Kidney epithelial cell (primary cell): ENCODE results near the gene CDYL. TPM values are rescaled to one million over a fixed set of nuclear protein-coding genes. Genes with fewer than 3 reads are reported as not detected.

Source experiments
- DNase-seq: peaks from one replicate; pipeline ENCODE4 v3.0.0-alpha.2; 2010; ENCODE audit warnings: low read depth
- H3K27me3 ChIP-seq: 2 replicates; pipeline ENCODE4 v1.6.0; 2011; ENCODE audit warnings: low read length; ENCODE audit not compliant: control insufficient read depth, insufficient read depth
- H3K36me3 ChIP-seq: 2 replicates; pipeline ENCODE4 v1.5.1; 2011; ENCODE audit warnings: low read length; ENCODE audit not compliant: control insufficient read depth, insufficient read depth
- H3K4me3 ChIP-seq: 2 replicates; pipeline ENCODE4 v1.5.1; 2011; ENCODE audit warnings: low read depth, mild to moderate bottlenecking, control low read depth, low read length
- total RNA-seq: library from RNA; depleted of rRNA; stranded (reverse); fragments of >200 nt; gene quantifications from 2 replicates; pipeline ENCODE4 v1.2.3, GENCODE V29; 2015
- TF ChIP-seq, protein P1 (sequence below): IDR thresholded peaks from 2 replicates; pipeline ENCODE4 v1.5.1; 2011; ENCODE audit warnings: mild to moderate bottlenecking, moderate library complexity, low read length, control low read depth, inconsistent platforms; ENCODE audit not compliant: insufficient read depth, poor library complexity, severe bottlenecking

Gene CDYL
- total RNA-seq, 1 donor from 2014 or later = 46.7 TPM

DNA sequence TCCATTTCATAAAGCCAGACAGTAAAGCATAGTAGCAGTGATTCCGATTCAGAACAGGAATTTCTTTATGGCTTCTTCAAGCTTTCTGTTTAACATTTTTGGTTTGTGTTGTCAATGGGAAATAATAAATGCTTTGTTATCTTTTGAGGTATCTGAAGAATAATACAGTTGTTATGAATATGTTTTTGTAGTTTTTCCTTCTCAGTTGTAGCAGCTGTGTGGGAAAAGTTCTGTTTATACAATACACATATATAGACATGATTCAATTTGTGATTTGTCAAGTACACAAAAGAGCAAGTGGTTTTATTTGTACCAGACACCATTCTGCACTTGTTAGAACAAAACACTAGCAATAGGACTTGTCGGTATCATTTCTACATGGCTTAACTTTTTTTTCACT is 96.6 kb downstream of the CDYL start:
- TF ChIP-seq, protein P1, sequence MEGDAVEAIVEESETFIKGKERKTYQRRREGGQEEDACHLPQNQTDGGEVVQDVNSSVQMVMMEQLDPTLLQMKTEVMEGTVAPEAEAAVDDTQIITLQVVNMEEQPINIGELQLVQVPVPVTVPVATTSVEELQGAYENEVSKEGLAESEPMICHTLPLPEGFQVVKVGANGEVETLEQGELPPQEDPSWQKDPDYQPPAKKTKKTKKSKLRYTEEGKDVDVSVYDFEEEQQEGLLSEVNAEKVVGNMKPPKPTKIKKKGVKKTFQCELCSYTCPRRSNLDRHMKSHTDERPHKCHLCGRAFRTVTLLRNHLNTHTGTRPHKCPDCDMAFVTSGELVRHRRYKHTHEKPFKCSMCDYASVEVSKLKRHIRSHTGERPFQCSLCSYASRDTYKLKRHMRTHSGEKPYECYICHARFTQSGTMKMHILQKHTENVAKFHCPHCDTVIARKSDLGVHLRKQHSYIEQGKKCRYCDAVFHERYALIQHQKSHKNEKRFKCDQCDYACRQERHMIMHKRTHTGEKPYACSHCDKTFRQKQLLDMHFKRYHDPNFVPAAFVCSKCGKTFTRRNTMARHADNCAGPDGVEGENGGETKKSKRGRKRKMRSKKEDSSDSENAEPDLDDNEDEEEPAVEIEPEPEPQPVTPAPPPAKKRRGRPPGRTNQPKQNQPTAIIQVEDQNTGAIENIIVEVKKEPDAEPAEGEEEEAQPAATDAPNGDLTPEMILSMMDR = no peak
- Histone ChIP-seq H3K27me3 (no peaks in the 10 kb centered on the region), H3K36me3 (no peaks in the 10 kb centered on the region), H3K4me3 (no peak overlapping the region)
- no peak for DNase-seq

DNA sequence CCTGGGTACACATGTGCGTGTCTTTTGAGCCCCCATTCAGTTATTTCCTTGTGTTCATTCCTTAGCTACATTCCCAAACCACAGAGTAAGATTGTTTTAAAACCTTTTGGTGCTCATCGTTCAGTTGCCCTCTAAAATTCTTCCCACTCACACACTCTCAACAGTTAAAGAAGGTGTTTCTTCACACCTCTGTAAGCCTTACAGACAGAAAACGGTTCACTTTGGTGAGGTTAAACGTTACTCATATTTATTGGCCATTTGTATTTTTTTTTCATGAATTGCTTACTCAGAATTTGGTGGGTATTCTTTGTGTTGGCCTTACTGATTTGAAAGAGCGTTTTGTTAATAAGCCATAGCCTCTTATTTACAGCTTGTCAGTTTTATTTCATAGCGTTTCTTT is 97.7 kb downstream of the CDYL start:
- TF ChIP-seq, protein P1 = no peak
- Histone ChIP-seq H3K27me3 (no peaks in the 10 kb centered on the region), H3K4me3 (no peak overlapping the region), H3K36me3 (no peaks in the 10 kb centered on the region)
- no peak for DNase-seq

DNA sequence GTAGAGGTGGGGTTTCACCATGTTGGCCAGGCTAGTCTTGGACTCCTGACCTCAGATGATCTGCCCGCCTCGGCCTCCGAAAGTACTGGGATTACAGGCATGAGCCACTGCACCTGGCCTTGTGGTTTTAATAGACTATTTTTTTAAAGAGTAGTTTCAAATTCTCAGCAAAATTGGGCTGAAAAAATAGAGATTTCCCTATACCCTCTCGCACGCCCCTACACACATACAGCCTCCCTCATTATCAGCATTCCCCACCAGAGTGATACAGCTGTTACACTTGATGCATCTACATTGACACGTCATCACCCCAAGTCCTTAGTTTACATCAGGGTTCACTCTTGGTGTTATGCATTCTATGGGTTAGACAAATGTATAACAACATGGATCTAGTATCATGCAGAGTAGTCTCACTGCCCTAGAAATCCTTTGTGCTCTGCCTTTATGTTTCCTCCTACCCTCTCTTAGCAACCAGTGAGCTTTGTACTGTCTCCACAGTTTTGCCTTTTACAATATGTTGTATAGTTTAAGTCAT is 103.6 kb downstream of the CDYL start:
- Histone ChIP-seq H3K27me3 (no peaks in the 10 kb centered on the region), H3K4me3 (no peak overlapping the region), H3K36me3 (no peaks in the 10 kb centered on the region)
- TF ChIP-seq, protein P1 = no peak
- DNase-seq = no peak

DNA sequence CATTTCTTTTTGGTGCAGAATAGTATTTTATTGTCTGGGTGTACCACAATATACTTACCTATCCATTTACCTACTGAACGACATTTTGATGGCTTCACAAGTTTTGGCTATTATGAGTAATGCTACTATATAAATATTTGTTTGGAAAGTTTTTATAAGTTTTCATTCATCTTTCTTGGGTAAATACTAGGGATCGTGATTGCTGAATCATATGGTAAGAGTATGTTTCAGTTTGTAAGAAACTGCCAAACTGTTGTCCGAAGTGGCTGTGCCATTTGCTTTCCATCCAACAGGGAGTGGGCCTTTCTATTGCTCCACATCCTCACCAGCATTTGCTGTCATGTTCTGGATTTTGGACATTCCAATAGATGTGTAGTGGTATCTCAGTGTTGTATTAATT is 104.2 kb downstream of the CDYL start:
- TF ChIP-seq, protein P1 = no peak
- DNase-seq = no peak
- no peaks in the 10 kb centered on the region for H3K36me3 ChIP-seq
- H3K4me3 ChIP-seq = no peak overlapping the region
- no peaks in the 10 kb centered on the region for H3K27me3 ChIP-seq

DNA sequence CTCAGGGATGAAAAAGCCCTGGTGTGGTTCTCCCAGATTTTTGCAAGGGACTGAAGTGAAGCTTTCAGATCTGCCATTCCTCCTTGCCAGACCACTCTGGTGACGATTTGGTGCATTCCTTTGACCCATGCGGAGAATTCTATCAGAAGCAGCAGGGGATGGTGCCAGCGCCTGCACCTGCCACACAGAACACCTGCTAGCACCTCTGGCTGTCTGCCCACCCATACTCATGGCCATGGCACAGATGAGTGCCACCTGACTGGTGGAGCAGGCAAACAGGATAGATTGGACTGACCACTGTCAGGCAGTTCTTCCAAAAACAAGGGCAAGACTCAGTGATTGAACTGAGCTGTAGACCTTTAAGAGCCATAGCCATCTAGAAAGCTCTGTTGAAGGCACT is 107.1 kb downstream of the CDYL start:
- H3K36me3 ChIP-seq = no peaks in the 10 kb centered on the region
- TF ChIP-seq, protein P1 = no peak
- H3K4me3 ChIP-seq = no peak overlapping the region
- DNase-seq = no peak
- H3K27me3 ChIP-seq = no peaks in the 10 kb centered on the region

DNA sequence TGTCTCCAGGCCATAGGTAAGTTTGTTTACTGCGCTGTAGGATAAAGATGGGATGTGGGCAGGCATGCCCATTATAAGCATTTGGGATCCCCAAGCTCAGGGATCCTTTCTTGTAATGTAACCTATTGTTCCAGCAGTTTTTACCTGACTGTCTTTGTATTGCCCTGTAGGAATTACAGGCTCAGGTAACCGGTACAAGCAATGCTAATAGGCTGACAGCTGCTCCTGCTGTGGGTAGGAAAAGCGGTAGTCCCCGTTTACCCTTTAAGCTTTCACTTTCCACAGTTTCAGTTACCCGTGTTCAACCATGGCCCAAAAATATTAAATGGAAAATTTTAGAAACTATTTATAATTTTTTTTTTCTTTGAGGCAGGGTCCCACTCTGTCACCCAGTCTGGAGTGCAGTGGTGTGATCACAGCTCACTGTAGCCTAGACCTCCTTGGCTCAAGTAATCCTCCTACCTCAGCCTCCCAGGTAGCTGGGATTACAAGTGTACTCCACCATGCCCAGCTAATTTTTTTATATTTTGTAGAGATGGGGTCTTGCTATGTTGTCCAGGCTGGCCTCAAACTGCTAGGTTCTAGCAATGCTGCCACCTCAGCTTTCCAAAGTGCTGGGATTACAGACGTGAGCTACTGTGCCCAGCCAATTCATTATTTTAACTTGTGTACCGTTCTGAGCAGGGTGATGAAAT is 108.6 kb downstream of the CDYL start:
- no peak for DNase-seq

More for the DNA sequence above, 108.6 kb downstream of the CDYL start:
- Histone ChIP-seq H3K4me3 (no peak overlapping the region), H3K27me3 (no peaks in the 10 kb centered on the region), H3K36me3 (no peaks in the 10 kb centered on the region)
- TF ChIP-seq, protein P1 = no peak
